K562 (cell line): ENCODE measurements around the gene RPL9. TPM values are rescaled to one million over a fixed set of nuclear protein-coding genes. Genes with fewer than 3 reads are reported as not detected.

Experiments used
- ARID1B ChIP-seq: fragments of 450-650 bp; IDR thresholded peaks from 2 replicates; pipeline ENCODE4 v1.6.1; 2016; ENCODE audit warnings: antibody characterized with exemption, mild to moderate bottlenecking, inconsistent platforms
- CBFA2T2 ChIP-seq: fragments of 450-650 bp; conservative IDR thresholded peaks from 2 replicates; pipeline ENCODE4 v1.6.1; 2017; ENCODE audit warnings: mild to moderate bottlenecking
- CBX3 ChIP-seq, 2 experiments: IDR thresholded peaks; 1 replicate in 1 of 2; 2 replicates in 1 of 2; pipeline ENCODE4 v1.6.1; 2012; ENCODE audit warnings: inconsistent platforms in 2 of 2, low read length in 2 of 2, borderline replicate concordance in 1 of 2, control low read depth in 1 of 2
- CHD1 ChIP-seq: fragments of 200-600 bp; sonication (generic); IDR thresholded peaks from one replicate; pipeline ENCODE4 v1.6.1; 2012; ENCODE audit warnings: mild to moderate bottlenecking, moderate library complexity, low read length, inconsistent platforms
- FOXA3 ChIP-seq, 2 experiments: fragments of 450-650 bp in 1 of 2; sonication (generic) in 1 of 2; formaldehyde crosslinking; IDR thresholded peaks in 1 of 2; conservative IDR thresholded peaks in 1 of 2; 2 replicates each; pipeline versions ENCODE4 v1.4.0 to v1.8.0; 2020 to 2022; ENCODE audit warnings: mild to moderate bottlenecking in 2 of 2, missing genetic modification reagents in 1 of 2
- HNRNPH1 ChIP-seq: fragments of 200-400 bp; formaldehyde crosslinking; optimal IDR thresholded peaks from 2 replicates; pipeline ENCODE3; 2017; ENCODE audit warnings: low read depth, mild to moderate bottlenecking, low read length, moderate library complexity
- ILF3 ChIP-seq: fragments of 450-650 bp; IDR thresholded peaks from 2 replicates; pipeline ENCODE4 v1.6.1; 2018; ENCODE audit warnings: antibody characterized with exemption, mild to moderate bottlenecking, moderate library complexity, borderline replicate concordance
- KDM2B ChIP-seq: fragments of 250-450 bp; sonication (Bioruptor Pico); IDR thresholded peaks from 2 replicates; pipeline ENCODE4 v1.8.0; 2021; ENCODE audit warnings: mild to moderate bottlenecking, moderate library complexity
- MTA2 ChIP-seq: fragments of 450-650 bp; IDR thresholded peaks from 2 replicates; pipeline ENCODE4 v1.6.1; 2016; ENCODE audit warnings: low read depth
- PTBP1 ChIP-seq: fragments of 200-400 bp; formaldehyde crosslinking; IDR thresholded peaks from 2 replicates; pipeline ENCODE4 v1.6.1; 2017; ENCODE audit warnings: low read depth, low read length
- RCOR1 ChIP-seq, 2 experiments: IDR thresholded peaks; 2 replicates each; pipeline ENCODE4 v1.6.1; 2012; ENCODE audit warnings: low read depth in 2 of 2, low read length in 2 of 2, borderline replicate concordance in 1 of 2, improper control_type of control experiment in 1 of 2
- RFX5 ChIP-seq: IDR thresholded peaks from 2 replicates; pipeline ENCODE4 v1.6.1; 2011; ENCODE audit warnings: low read depth, mild to moderate bottlenecking, improper control_type of control experiment, low read length
- SAFB2 ChIP-seq: fragments of 200-400 bp; formaldehyde crosslinking; IDR thresholded peaks from 2 replicates; pipeline ENCODE4 v1.6.1; 2018; ENCODE audit warnings: borderline replicate concordance, low read length, low read depth, moderate library complexity; ENCODE audit not compliant: severe bottlenecking
- SMARCB1 ChIP-seq: IDR thresholded peaks from 2 replicates; pipeline ENCODE4 v1.6.1; 2011; ENCODE audit warnings: improper control_type of control experiment, low read depth; ENCODE audit not compliant: insufficient read length
- TCF3 ChIP-seq: sonication (generic); formaldehyde crosslinking; IDR thresholded peaks from 2 replicates; pipeline ENCODE4 v1.4.0; 2020; ENCODE audit warnings: mild to moderate bottlenecking, missing genetic modification reagents
- TRIM28 ChIP-seq: fragments of 450-650 bp; IDR thresholded peaks from 2 replicates; pipeline ENCODE4 v1.6.1; 2017
- U2AF1 ChIP-seq: fragments of 200-400 bp; formaldehyde crosslinking; optimal IDR thresholded peaks from 2 replicates; pipeline ENCODE3; 2017; ENCODE audit warnings: mild to moderate bottlenecking, low read depth, low read length, moderate library complexity
- ZBED1 ChIP-seq: IDR thresholded peaks from 2 replicates; pipeline ENCODE4 v1.6.1; 2014
- ZNF444 ChIP-seq: fragments of 250-450 bp; sonication (Bioruptor Pico); IDR thresholded peaks from 2 replicates; pipeline ENCODE4 v1.4.0; 2020; ENCODE audit warnings: mild to moderate bottlenecking, moderate library complexity
- ZNF551 ChIP-seq: fragments of 250-450 bp; sonication (Bioruptor Pico); IDR thresholded peaks from 2 replicates; pipeline ENCODE4 v1.5.0; 2021; ENCODE audit warnings: mild to moderate bottlenecking, moderate library complexity
- ZSCAN29 ChIP-seq: fragments of 450-650 bp; IDR thresholded peaks from 2 replicates; pipeline ENCODE4 v1.6.1; 2017
- polyA plus RNA-seq, 8 experiments: library from polyadenylated mRNA; depleted of rRNA in 4 of 8; stranded (reverse) in 5 of 8; unstranded in 3 of 8; fragments of >200 nt; fragmentation: Nextera tagmentation in 2 of 8; fragmentation: Illumina TruSeq in 1 of 8; extraction: Ambion mirVana in 2 of 8; extraction: Trizol in 1 of 8; gene quantifications; 2 replicates each; pipeline versions ENCODE4 v1.2.1 to v1.2.3, GENCODE V29; 2011 to 2014; ENCODE audit warnings: inconsistent platforms in 1 of 8, missing spikeins in 1 of 8
- total RNA-seq, 7 experiments: library from RNA; depleted of rRNA in 6 of 7; stranded (reverse); fragments of >200 nt in 6 of 7; fragmentation: Illumina TruSeq in 2 of 7; extraction: Trizol in 2 of 7; gene quantifications; 2 replicates each; pipeline versions ENCODE4 v1.2.1 to v1.2.3, GENCODE V29; 2011 to 2021; ENCODE audit warnings: low replicate concordance in 1 of 7
- TF ChIP-seq, protein P1 (sequence below): fragments of 250-450 bp; sonication (Bioruptor Pico); IDR thresholded peaks from 2 replicates; pipeline ENCODE4 v1.5.0; 2022; ENCODE audit warnings: mild to moderate bottlenecking
- TF ChIP-seq, protein P2 (sequence below): sonication (generic); formaldehyde crosslinking; IDR thresholded peaks from 2 replicates; pipeline ENCODE4 v1.8.0; 2022; ENCODE audit warnings: mild to moderate bottlenecking, low read depth, missing genetic modification reagents
- TF ChIP-seq, protein P3 (sequence below), 2 experiments: IDR thresholded peaks; 2 replicates each; pipeline ENCODE4 v1.6.1; 2011; ENCODE audit warnings: borderline replicate concordance in 1 of 2, control low read depth in 1 of 2, low read depth in 1 of 2, low read length in 1 of 2, mild to moderate bottlenecking in 1 of 2, mixed read lengths in 1 of 2, moderate library complexity in 1 of 2; ENCODE audit not compliant: insufficient read depth in 1 of 2, insufficient read length in 1 of 2, poor library complexity in 1 of 2, severe bottlenecking in 1 of 2; ENCODE audit errors: extremely low read depth in 1 of 2

The RPL9 gene
- total and polyA plus RNA-seq, 9 of the 15 experiments (the other 6 are each of a cell fraction or from before 2014, with no cell fraction given) = 1,925 to 5,178 (median 3,033) TPM

DNA sequence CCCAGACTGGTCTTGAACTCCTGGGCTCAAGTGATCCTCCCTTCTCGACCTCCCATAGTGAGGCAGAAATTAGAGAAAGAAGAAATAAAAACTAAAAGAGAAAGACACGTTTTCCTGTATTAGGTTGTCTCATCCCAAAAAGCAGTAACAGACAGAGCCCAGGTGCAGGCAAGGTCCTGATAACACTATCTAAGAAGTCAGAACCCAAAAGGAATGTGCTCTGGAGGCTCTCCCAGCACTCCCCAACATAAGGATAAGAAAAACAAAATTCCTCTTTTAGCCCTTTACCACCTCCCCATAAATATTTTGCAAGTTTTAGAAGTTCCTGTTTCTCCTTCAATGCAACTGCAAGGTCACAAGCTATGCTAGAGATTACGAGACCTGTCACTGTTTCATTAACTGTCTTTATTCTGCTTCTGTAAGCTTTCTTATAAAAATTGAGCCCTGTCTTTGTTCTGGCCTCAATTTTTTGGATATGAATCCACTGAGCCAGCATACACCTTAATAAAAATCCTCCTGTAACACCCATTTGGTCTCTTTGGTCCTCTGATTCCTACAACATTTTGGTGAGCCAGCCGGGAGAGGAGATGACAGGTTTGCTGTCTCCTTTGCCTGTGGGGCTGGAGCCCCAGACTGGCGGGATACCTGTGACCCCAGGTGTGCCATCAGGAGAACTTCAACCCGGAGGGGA lies 26.0 kb upstream of the RPL9 start (continued):
- TF ChIP-seq ARID1B (peak; percentile 79), ZNF444 (CRISPR knock-in tag) (no peak), CBFA2T2 (peak; percentile 66), ZSCAN29 (no peak), TCF3 (CRISPR knock-in tag) (peak; percentile 78), U2AF1 (no peak), TRIM28 (peak; percentile 92), CHD1 (no peak), RFX5 (no peak), FOXA3 (CRISPR knock-in tag; conservative IDR thresholded peaks at IDR 0.05 in 1 of 2, IDR thresholded peaks at IDR 0.05 in 1 of 2) (no peak), SAFB2 (no peak), ZBED1 (no peak), ILF3 (no peak), ZNF551 (no peak), MTA2 (peak; percentile 49; the same call in 1 of the 2 replicates), KDM2B (no peak), RCOR1 (IDR thresholded peaks at IDR 0.05; ENCODE audit: borderline replicate concordance in 1 of 2, low read depth in 2 of 2, low read length in 2 of 2) (no peak), HNRNPH1 (no peak), SMARCB1 (no peak), CBX3 (IDR thresholded peaks at IDR 0.05; ENCODE audit: borderline replicate concordance in 1 of 2, low read length in 2 of 2) (peak in 1 of 2 experiments; percentile 83; a peak in 2 of 3 replicates), PTBP1 (no peak)
- TF ChIP-seq, protein P1, sequence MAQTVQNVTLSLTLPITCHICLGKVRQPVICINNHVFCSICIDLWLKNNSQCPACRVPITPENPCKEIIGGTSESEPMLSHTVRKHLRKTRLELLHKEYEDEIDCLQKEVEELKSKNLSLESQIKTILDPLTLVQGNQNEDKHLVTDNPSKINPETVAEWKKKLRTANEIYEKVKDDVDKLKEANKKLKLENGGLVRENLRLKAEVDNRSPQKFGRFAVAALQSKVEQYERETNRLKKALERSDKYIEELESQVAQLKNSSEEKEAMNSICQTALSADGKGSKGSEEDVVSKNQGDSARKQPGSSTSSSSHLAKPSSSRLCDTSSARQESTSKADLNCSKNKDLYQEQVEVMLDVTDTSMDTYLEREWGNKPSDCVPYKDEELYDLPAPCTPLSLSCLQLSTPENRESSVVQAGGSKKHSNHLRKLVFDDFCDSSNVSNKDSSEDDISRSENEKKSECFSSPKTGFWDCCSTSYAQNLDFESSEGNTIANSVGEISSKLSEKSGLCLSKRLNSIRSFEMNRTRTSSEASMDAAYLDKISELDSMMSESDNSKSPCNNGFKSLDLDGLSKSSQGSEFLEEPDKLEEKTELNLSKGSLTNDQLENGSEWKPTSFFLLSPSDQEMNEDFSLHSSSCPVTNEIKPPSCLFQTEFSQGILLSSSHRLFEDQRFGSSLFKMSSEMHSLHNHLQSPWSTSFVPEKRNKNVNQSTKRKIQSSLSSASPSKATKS = no peak
- TF ChIP-seq, protein P2, sequence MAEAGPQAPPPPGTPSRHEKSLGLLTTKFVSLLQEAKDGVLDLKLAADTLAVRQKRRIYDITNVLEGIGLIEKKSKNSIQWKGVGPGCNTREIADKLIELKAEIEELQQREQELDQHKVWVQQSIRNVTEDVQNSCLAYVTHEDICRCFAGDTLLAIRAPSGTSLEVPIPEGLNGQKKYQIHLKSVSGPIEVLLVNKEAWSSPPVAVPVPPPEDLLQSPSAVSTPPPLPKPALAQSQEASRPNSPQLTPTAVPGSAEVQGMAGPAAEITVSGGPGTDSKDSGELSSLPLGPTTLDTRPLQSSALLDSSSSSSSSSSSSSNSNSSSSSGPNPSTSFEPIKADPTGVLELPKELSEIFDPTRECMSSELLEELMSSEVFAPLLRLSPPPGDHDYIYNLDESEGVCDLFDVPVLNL (CRISPR knock-in tag) = no peak
- TF ChIP-seq, protein P3, sequence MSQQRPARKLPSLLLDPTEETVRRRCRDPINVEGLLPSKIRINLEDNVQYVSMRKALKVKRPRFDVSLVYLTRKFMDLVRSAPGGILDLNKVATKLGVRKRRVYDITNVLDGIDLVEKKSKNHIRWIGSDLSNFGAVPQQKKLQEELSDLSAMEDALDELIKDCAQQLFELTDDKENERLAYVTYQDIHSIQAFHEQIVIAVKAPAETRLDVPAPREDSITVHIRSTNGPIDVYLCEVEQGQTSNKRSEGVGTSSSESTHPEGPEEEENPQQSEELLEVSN (IDR thresholded peaks at IDR 0.05; ENCODE audit: borderline replicate concordance in 1 of 2, extremely low read depth in 1 of 2, insufficient read depth in 1 of 2, insufficient read length in 1 of 2, low read depth in 1 of 2, low read length in 1 of 2, poor library complexity in 1 of 2, severe bottlenecking in 1 of 2) = no peak
